ENCODE data around the gene GPLD1. TPM values are rescaled to one million over a fixed set of nuclear protein-coding genes. Genes with fewer than 3 reads are reported as not detected.

Gene GPLD1
- total RNA-seq, 2 experiments from 2014 or later = 0.51 to 0.72 TPM

GRCh38 chr6:24484657-24485323 is 4.6 kb downstream of the GPLD1 start:
- DNase-seq = no peak
- H3K36me3 Mint-ChIP-seq (ENCODE audit: low read depth) = no peaks in the 10 kb centered on the region
- no peaks in the 10 kb centered on the region for H3K27me3 Mint-ChIP-seq
- H3K9me3 Mint-ChIP-seq = no peaks in the 10 kb centered on the region
- POLR2A ChIA-PET = no interaction called here
- H3K4me3 Mint-ChIP-seq = no peak overlapping the region
- no peaks in the 10 kb centered on the region for H3K4me1 Mint-ChIP-seq (ENCODE audit: low read depth)
- TF ChIP-seq CTCF (IDR thresholded peaks at IDR 0.05) = no peak
- CTCF ChIA-PET = interaction anchor here (1.2 to 1.3 kb wide), 2 partner anchors 10 to 13 kb away, joined by 3 to 5 read pairs; partner anchors contain the start of gene ALDH5A1
- intact Hi-C loops (cut with micrococcal nuclease) = no loop called here
- ATAC-seq = no peak
- H3K27ac Mint-ChIP-seq = no peak overlapping the region

- Mint-ChIP-seq H3K27me3 (no peaks in the 10 kb centered on the region), H3K27ac (no peak overlapping the region), H3K9me3 (no peaks in the 10 kb centered on the region), H3K4me3 (no peak overlapping the region), H3K4me1 (ENCODE audit: low read depth) (no peaks in the 10 kb centered on the region), H3K36me3 (ENCODE audit: low read depth) (no peaks in the 10 kb centered on the region)
- no peak for TF ChIP-seq CTCF (IDR thresholded peaks at IDR 0.05)
- DNase-seq (no peak), ATAC-seq (no peak)
- intact Hi-C loops (cut with micrococcal nuclease) = no loop called here
- ChIA-PET CTCF (interaction anchor here (0.6 to 2.2 kb wide), 2 partner anchors 13 to 51 kb away, joined by 3 to 11 read pairs; partner anchors contain the start of gene ALDH5A1), POLR2A (interaction anchor here (1.1 kb wide), 1 partner anchor 12 kb away, joined by 3 read pairs; no protein-coding TSS in a partner anchor)
These were observed 7.9 kb downstream of the GPLD1 start for GRCh38 chr6:24481449-24481848.

GRCh38 chr6:24480705-24481104 is 8.7 kb downstream of the GPLD1 start:
- Mint-ChIP-seq H3K9me3 (no peaks in the 10 kb centered on the region), H3K4me1 (ENCODE audit: low read depth) (no peaks in the 10 kb centered on the region), H3K4me3 (no peak overlapping the region), H3K27ac (no peak overlapping the region), H3K27me3 (no peaks in the 10 kb centered on the region), H3K36me3 (ENCODE audit: low read depth) (no peaks in the 10 kb centered on the region)
- no peak for DNase-seq
- ChIA-PET CTCF (no interaction called here), POLR2A (interaction anchor here (0.7 kb wide), 1 partner anchor 576 kb away, joined by 3 read pairs; no protein-coding TSS in a partner anchor)
- TF ChIP-seq CTCF (IDR thresholded peaks at IDR 0.05) = no peak
- no peak for ATAC-seq
- intact Hi-C loops (cut with micrococcal nuclease) = no loop called here

- Mint-ChIP-seq H3K36me3 (ENCODE audit: low read depth) (no peaks in the 10 kb centered on the region), H3K9me3 (no peaks in the 10 kb centered on the region), H3K27me3 (no peaks in the 10 kb centered on the region), H3K4me1 (ENCODE audit: low read depth) (no peaks in the 10 kb centered on the region), H3K4me3 (no peak overlapping the region), H3K27ac (no peak overlapping the region)
- CTCF ChIA-PET = interaction anchor here (1.2 to 4.3 kb wide), 2 partner anchors 15 to 48 kb away, joined by 3 to 22 read pairs; partner anchors contain the start of gene ALDH5A1
- no peak for TF ChIP-seq CTCF (IDR thresholded peaks at IDR 0.05)
- ATAC-seq (no peak), DNase-seq (no peak)
- POLR2A ChIA-PET = no interaction called here
- intact Hi-C loops (cut with micrococcal nuclease) = no loop called here
These were observed 10.5 kb downstream of the GPLD1 start for GRCh38 chr6:24478903-24479302.

GRCh38 chr6:24477070-24477469 is 12.3 kb downstream of the GPLD1 start:
- Mint-ChIP-seq H3K9me3 (no peaks in the 10 kb centered on the region), H3K27me3 (no peaks in the 10 kb centered on the region), H3K27ac (no peak overlapping the region), H3K4me1 (ENCODE audit: low read depth) (no peaks in the 10 kb centered on the region), H3K36me3 (ENCODE audit: low read depth) (no peaks in the 10 kb centered on the region), H3K4me3 (no peak overlapping the region)
- no peak for TF ChIP-seq CTCF (IDR thresholded peaks at IDR 0.05)
- ChIA-PET CTCF (interaction anchor here (4.3 kb wide), 1 partner anchor 17 kb away, joined by 22 read pairs; the partner anchor contains the start of gene ALDH5A1), POLR2A (no interaction called here)
- DNase-seq (no peak), ATAC-seq (no peak)
- intact Hi-C loops (cut with micrococcal nuclease) = no loop called here

All from activated CD8-positive, alpha-beta T cell treated with anti-CD3 and anti-CD28 coated beads for 36 hours (primary cell).